T-helper 1 cell treated with Interleukin-12 subunit alpha and Interleukin-12 subunit beta and Interleukin-4 antibody, amounts not matched to agents 30 μg/mL and 1 μg/mL, for 36 hours (primary cell): ENCODE data around the gene UBB.
A peak's percentile ranks its signal among the peaks of the same experiment; 100 is the strongest.
"Not testable (repeated sequence)": the region's sequence is repeated elsewhere in the genome, so short reads cannot be mapped to it uniquely, and the experiment has no call there.

Experiments used
- H3K27ac Mint-ChIP-seq: one replicate; pipeline ENCODE4 v1.8.0; 2021; ENCODE audit warnings: mild to moderate bottlenecking, mixed read lengths
- H3K27me3 Mint-ChIP-seq: one replicate; pipeline ENCODE4 v1.8.0; 2021; ENCODE audit warnings: low read depth, mixed read lengths
- H3K36me3 Mint-ChIP-seq: one replicate; pipeline ENCODE4 v1.8.0; 2021; ENCODE audit warnings: low read depth, mixed read lengths
- H3K4me1 Mint-ChIP-seq: one replicate; pipeline ENCODE4 v1.8.0; 2021; ENCODE audit warnings: low read depth, mixed read lengths
- H3K4me3 Mint-ChIP-seq: one replicate; pipeline ENCODE4 v1.8.0; 2021; ENCODE audit warnings: mild to moderate bottlenecking, moderate library complexity, mixed read lengths
- H3K9me3 Mint-ChIP-seq: one replicate; pipeline ENCODE4 v1.8.0; 2021; ENCODE audit warnings: mixed read lengths

The UBB gene

GRCh38 chr17:16386126-16386507 is 5.2 kb downstream of the UBB start:
- H3K4me3 Mint-ChIP-seq, result peak overlapping the region; percentile 84
- H3K4me1 Mint-ChIP-seq, result peaks cover 32% of the 10 kb centered on the region
- peaks cover 31% of the 10 kb centered on the region for H3K36me3 Mint-ChIP-seq
- not testable (repeated sequence) for H3K27me3 Mint-ChIP-seq, H3K9me3 Mint-ChIP-seq
- H3K27ac Mint-ChIP-seq, result peak overlapping the region; percentile 41

DNA sequence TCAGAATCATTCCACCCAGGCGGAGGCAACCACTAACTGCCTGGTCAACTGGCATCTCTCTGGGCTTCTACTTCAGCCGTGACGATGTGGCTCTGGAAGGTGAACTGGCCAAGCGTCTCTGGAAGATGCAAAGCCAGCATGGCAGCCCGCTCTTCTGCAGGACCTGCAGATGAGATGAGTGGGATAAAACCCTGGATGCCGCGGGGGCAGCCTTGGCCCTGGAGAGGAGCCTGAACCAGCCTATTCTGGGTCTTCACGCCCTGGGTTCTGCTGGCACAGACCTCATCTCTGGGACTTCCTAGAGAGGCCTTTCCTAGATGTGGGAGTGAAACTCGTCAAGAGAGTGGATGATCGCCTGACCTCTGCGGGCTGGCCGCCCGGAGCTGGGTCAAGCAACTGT is 10.6 kb downstream of the UBB start:
- H3K9me3 Mint-ChIP-seq, result no peaks in the 10 kb centered on the region
- H3K27ac Mint-ChIP-seq, result no peak overlapping the region
- H3K36me3 Mint-ChIP-seq, result no peaks in the 10 kb centered on the region
- peaks cover 5% of the 10 kb centered on the region for H3K27me3 Mint-ChIP-seq
- H3K4me3 Mint-ChIP-seq, result no peak overlapping the region
- peaks cover 8% of the 10 kb centered on the region for H3K4me1 Mint-ChIP-seq

DNA sequence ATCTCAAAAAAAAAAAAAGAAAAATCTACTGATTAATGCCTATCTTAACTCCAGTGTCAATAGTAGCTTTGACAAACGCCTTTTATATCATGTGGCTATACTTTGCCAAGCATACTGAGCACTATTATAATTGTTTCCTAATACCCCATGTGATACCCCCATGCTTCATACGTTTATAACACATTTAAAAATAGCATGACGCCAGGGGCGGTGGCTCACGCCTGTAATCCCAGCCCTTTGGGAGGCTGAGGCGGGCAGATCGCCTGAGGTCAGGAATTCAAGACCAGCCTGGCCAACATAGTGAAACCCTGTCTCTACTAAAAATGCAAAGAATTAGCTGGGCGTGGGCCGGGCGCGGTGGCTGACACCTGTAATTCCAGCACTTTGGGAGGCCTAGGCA is 11.6 kb downstream of the UBB start:
- not testable (repeated sequence) for H3K27me3 Mint-ChIP-seq, H3K36me3 Mint-ChIP-seq, H3K9me3 Mint-ChIP-seq, H3K27ac Mint-ChIP-seq, H3K4me3 Mint-ChIP-seq, H3K4me1 Mint-ChIP-seq

- H3K9me3 Mint-ChIP-seq, H3K4me3 Mint-ChIP-seq, H3K27me3 Mint-ChIP-seq, H3K27ac Mint-ChIP-seq, H3K36me3 Mint-ChIP-seq, H3K4me1 Mint-ChIP-seq: not testable (repeated sequence)
Measured at GRCh38 chr17:16395887-16396286, 15.0 kb downstream of the UBB start.

DNA sequence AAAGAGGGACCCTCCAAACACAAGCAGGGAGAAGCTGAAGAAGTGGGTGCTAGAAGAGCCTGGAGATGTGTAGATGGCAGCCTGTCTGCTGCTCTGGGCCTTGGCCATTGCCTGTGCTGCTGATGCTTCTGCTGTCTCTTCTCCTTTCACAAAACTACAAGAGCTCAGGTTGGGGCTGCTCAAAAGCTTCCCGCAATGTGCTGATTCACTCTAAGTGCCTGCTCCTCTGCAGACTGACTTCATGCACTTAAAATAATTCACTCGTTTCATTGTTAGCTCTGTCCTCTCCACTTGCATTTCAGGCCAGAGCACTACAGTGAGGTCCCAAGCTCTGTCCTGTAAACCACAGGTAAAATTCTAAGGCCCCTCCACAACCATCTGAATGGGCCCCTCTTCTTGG is 15.8 kb downstream of the UBB start:
- not testable (repeated sequence) for H3K4me1 Mint-ChIP-seq, H3K27ac Mint-ChIP-seq, H3K36me3 Mint-ChIP-seq, H3K4me3 Mint-ChIP-seq, H3K9me3 Mint-ChIP-seq, H3K27me3 Mint-ChIP-seq

- Mint-ChIP-seq H3K27ac (peak overlapping the region; percentile 12), H3K4me3 (no peak overlapping the region), H3K36me3 (no peaks in the 10 kb centered on the region)
Measured at GRCh38 chr17:16398270-16399267, 17.7 kb downstream of the UBB start.

GRCh38 chr17:16403847-16404246 is 23.0 kb downstream of the UBB start:
- not testable (repeated sequence) for H3K36me3 Mint-ChIP-seq, H3K9me3 Mint-ChIP-seq, H3K4me3 Mint-ChIP-seq, H3K27ac Mint-ChIP-seq, H3K4me1 Mint-ChIP-seq
- H3K27me3 Mint-ChIP-seq, result peaks cover 42% of the 10 kb centered on the region

More at GRCh38 chr17:16398270-16399267, 17.7 kb downstream of the UBB start:
- H3K9me3 Mint-ChIP-seq, result no peaks in the 10 kb centered on the region
- H3K27me3 Mint-ChIP-seq, result peaks cover 5% of the 10 kb centered on the region
- H3K4me1 Mint-ChIP-seq, result peaks cover 6% of the 10 kb centered on the region

DNA sequence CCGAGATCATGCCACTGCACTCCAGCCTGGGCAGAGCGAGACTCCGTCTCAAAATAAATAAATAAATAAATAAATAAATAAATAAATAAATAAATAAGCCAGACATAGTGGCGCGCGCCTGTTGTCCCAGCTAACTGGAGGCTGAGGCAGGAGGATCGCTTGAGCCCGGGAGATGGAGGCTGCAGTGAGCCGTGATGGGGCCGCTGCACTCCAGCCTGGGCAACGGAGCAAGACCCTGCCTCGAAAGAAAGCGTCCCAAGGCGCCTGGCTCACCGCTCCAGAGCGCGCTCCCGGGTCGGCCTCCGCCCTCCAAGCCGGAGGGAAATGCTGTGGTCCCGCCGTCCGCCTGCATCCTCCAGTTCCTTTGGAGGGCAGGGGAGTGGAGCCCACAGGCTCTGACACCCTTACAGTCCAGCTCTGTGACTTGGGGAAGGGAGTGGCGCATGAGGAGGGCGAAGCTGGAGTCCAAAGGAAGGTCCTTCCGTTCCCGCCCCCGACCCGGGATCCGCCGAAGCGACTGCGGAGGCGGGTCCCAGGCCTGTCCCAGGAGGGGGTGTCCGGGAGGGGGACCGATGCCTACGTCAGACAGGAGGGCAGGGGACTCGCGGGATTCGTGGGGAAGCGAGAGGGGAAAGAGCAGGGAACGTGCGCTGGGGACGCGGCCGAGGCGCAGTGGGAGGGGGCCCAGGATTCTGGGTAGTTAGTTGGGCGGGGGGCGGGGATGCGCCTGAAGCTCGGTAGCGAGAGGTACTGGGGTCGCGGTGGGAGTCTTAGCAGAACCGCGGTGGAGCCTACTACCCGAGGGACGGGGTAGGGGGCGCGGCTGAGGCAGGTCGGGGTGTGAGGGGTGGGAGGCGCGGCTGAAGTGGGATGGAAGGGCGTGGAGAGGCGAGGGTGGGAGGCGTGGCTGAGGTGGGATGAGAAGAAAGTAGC is 26.1 kb downstream of the UBB start:
- Mint-ChIP-seq H3K4me1 (no peaks in the 10 kb centered on the region), H3K9me3 (no peaks in the 10 kb centered on the region), H3K27ac (no peak overlapping the region), H3K36me3 (no peaks in the 10 kb centered on the region), H3K27me3 (peaks cover 36% of the 10 kb centered on the region), H3K4me3 (no peak overlapping the region)

DNA sequence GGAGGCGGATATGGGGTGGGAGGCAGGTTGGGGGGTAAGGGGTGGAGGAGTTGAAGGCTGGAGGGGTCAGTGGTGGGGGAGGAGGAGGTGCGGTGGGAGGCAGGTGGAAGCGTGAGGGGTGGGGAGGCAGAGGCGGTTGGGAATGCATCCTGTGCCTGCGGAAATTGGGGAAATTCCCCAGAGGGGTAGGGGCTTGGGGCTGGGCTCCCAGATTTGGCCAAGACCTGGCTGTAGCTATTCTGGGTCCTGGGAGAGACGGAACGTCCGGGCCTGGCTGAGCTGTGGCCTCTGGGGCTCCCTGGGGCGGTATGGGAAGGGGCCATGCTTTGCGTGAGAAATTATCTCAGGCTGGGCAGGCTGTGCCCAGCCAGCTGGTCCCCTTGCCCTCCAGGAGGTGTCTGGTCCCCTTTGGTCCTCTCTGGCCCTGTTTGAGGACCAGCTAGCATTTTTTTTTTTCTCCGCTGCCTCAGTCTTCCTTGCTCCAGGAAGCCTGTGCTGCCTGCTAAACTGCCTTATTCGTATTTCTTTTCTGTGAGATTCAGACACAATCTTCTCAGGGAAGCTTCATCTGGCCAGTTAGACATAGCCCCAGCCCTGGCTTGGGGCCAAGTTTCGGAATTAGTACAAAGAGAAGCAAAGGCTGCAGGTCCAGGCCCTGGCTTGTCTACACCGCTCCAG is 27.2 kb downstream of the UBB start:
- Mint-ChIP-seq H3K27ac (no peak overlapping the region), H3K36me3 (no peaks in the 10 kb centered on the region), H3K9me3 (no peaks in the 10 kb centered on the region), H3K27me3 (peaks cover 36% of the 10 kb centered on the region), H3K4me1 (no peaks in the 10 kb centered on the region), H3K4me3 (no peak overlapping the region)

DNA sequence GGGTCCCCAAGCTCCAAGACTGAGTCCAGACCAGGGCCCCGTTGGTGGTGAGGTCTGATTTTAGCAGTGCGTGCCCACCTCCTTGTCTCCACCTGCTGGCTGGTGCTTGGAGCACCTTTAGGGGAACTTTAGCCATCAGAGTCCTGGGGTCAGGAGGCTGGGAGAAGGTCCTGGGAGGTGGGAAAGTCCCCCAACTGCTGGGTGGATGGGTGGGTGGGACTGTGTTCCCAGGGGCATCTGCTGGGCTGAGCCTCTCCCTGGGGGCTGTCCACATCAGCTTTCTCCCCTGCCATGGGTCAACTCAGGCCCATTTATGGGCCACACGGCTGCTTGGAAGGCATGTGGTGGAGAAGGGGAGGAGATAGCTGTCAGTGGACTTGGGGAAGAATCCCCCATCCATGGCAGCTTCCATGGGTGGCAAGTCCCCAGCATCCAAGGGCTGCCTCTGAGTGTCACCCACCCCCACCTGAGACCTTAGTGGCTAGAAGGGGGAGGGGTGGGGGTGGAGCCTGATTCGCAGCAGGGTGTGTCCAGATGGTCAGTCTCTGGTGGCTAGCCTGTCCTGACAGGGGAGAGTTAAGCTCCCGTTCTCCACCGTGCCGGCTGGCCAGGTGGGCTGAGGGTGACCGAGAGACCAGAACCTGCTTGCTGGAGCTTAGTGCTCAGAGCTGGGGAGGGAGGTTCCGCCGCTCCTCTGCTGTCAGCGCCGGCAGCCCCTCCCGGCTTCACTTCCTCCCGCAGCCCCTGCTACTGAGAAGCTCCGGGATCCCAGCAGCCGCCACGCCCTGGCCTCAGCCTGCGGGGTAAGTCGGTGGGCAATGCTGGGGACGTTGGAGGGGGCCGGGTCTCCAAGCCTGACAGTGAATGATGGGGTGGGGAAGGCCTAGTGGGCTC is 34.4 kb downstream of the UBB start, which contains the start of gene TRPV2:
Gene TRPV2 (plus strand): TSS at position 541 of the 894 bp plus-strand sequence. CDS start 2,098 bp downstream, outside the sequence.
- peaks cover 37% of the 10 kb centered on the region for H3K4me1 Mint-ChIP-seq
- H3K9me3 Mint-ChIP-seq, result no peaks in the 10 kb centered on the region

GRCh38 chr17:16417399-16417798 is 36.5 kb downstream of the UBB start:
- H3K36me3 Mint-ChIP-seq, result peaks cover 33% of the 10 kb centered on the region
- peak overlapping the region; percentile 99 for H3K27ac Mint-ChIP-seq
- H3K4me3 Mint-ChIP-seq, result peak overlapping the region; percentile 99
- H3K4me1 Mint-ChIP-seq, result peaks cover 46% of the 10 kb centered on the region
- H3K27me3 Mint-ChIP-seq, result no peaks in the 10 kb centered on the region
- no peaks in the 10 kb centered on the region for H3K9me3 Mint-ChIP-seq

More for the DNA sequence above, 34.4 kb downstream of the UBB start, which contains the start of gene TRPV2:
- peak within 1 kb of the TSS; percentile 99 for H3K27ac Mint-ChIP-seq
- H3K36me3 Mint-ChIP-seq, result peaks cover 29% of the 10 kb centered on the region
- no peaks in the 10 kb centered on the region for H3K27me3 Mint-ChIP-seq
- H3K4me3 Mint-ChIP-seq, result peak within 1 kb of the TSS; percentile 99

DNA sequence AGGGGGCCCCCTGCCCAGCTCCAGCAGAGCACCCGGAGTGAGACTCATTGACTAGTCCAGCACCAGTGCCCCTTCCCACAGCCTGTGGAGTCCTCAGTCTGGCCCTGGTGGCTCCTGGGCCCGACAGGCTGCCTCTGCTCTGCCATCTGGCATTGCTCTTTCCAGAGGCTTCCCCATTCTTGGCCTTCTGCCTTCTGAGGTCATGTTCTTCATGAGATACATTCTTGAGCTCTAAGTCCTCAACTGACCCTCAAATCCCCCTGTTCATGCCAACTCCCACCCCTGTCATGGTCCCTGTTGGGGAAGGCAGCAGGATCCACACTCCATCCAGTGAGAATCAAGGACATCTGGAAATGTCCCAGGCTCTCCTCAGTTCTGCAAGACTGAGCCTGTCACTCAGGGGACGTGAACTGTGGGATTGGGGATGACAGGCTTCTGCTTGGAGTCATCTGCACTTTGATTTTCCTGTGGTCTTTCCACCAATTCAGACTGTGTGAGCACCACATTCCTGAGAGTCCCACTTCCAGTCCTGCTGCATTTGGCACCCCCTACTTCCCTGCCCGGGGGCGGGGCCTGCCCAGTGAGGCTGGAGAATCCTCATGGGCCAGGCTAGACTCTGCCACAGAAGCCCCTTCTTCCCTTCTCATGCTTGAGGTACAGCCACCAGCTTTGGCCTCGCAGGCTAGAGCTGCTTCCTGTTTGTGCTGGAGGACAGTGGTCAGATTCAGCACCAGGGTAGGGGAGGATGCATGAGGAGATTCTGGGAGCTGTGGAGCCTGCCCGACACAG is 37.2 kb downstream of the UBB start:
- Mint-ChIP-seq H3K4me3 (peak overlapping the region; percentile 34), H3K27me3 (no peaks in the 10 kb centered on the region), H3K9me3 (no peaks in the 10 kb centered on the region), H3K36me3 (peaks cover 39% of the 10 kb centered on the region), H3K4me1 (peaks cover 46% of the 10 kb centered on the region), H3K27ac (peak overlapping the region; percentile 88)

GRCh38 chr17:16418685-16419068 is 37.8 kb downstream of the UBB start:
- Mint-ChIP-seq H3K4me3 (peak overlapping the region; percentile 61), H3K27ac (peak overlapping the region; percentile 88)

More at GRCh38 chr17:16418685-16419068, 37.8 kb downstream of the UBB start:
- Mint-ChIP-seq H3K4me1 (peaks cover 46% of the 10 kb centered on the region), H3K27me3 (no peaks in the 10 kb centered on the region), H3K9me3 (no peaks in the 10 kb centered on the region), H3K36me3 (peaks cover 42% of the 10 kb centered on the region)
